ENCODE results near the gene FAM222B.

DNA sequence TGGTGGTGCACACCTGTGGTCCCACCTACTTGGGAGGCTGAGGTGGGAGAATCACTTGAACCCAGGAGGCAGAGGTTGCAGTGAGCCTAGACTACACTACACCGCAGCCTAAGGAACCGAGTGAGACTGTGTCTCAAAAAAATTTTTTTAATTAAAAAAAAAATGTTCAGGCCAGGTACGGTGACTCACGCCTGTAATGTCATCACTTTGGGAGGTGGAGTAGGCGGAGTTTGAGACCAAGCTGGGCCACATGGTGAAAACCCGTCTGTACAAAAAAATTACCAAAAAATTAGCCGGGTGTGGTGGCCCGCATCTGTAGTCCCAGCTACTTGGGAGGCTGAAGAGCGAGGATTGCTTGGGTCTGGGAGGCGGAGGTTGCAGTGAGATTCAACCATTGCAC is 3.6 kb upstream of the FAM222B start:
- TF ChIP-seq, protein P1, sequence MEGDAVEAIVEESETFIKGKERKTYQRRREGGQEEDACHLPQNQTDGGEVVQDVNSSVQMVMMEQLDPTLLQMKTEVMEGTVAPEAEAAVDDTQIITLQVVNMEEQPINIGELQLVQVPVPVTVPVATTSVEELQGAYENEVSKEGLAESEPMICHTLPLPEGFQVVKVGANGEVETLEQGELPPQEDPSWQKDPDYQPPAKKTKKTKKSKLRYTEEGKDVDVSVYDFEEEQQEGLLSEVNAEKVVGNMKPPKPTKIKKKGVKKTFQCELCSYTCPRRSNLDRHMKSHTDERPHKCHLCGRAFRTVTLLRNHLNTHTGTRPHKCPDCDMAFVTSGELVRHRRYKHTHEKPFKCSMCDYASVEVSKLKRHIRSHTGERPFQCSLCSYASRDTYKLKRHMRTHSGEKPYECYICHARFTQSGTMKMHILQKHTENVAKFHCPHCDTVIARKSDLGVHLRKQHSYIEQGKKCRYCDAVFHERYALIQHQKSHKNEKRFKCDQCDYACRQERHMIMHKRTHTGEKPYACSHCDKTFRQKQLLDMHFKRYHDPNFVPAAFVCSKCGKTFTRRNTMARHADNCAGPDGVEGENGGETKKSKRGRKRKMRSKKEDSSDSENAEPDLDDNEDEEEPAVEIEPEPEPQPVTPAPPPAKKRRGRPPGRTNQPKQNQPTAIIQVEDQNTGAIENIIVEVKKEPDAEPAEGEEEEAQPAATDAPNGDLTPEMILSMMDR (conservative IDR thresholded peaks at IDR 0.05; ENCODE audit: low read length): no peak
- TF ChIP-seq EZH2phosphoT487 (IDR thresholded peaks at IDR 0.05; ENCODE audit: borderline replicate concordance, low read depth, low read length): no peak
